Stomach (tissue), 9 donors: ENCODE measurements around the gene EVC. TPM values are rescaled to one million over a fixed set of nuclear protein-coding genes. Genes with fewer than 3 reads are reported as not detected.

ENCODE experiments used
- DNase-seq, 2 donors: peaks; one replicate each; pipeline versions ENCODE4 v3.0.0 to v3.0.0-alpha.2; 2013 to 2019
- H3K27ac ChIP-seq, 5 donors: fragments of 200-600 bp in 4 of 5; sonication (generic) in 4 of 5; one replicate each; pipeline ENCODE4 v1.5.1; 2013 to 2019; ENCODE audit warnings: mild to moderate bottlenecking in 1 of 5, moderate library complexity in 1 of 5
- H3K27me3 ChIP-seq, 3 donors: fragments of 200-600 bp; sonication (generic); one replicate each; pipeline ENCODE4 v1.5.1; 2017 to 2019; ENCODE audit warnings: mixed run types in 1 of 3
- H3K36me3 ChIP-seq, 4 donors: fragments of 200-600 bp; sonication (generic); 1 replicate in 3 of 4; 2 replicates in 1 of 4; pipeline ENCODE4 v1.5.1; 2016 to 2019
- H3K4me1 ChIP-seq, 4 donors: fragments of 200-600 bp; sonication (generic); one replicate each; pipeline ENCODE4 v1.5.1; 2016 to 2019
- H3K4me3 ChIP-seq, 4 donors: fragments of 200-600 bp; sonication (generic) in 3 of 4; one replicate each; pipeline ENCODE4 v1.5.1; 2016 to 2019; ENCODE audit warnings: mild to moderate bottlenecking in 1 of 4
- H3K9me3 ChIP-seq, 4 donors: fragments of 200-600 bp; sonication (generic); one replicate each; pipeline ENCODE4 v1.5.1; 2016 to 2019
- CTCF ChIP-seq, 7 experiments: fragments of 450-650 bp in 4 of 7; fragments of 200-600 bp in 3 of 7; sonication (generic) in 3 of 7; IDR thresholded peaks; one replicate each; pipeline ENCODE4 v1.5.1; 2016 to 2019; ENCODE audit warnings: antibody characterized with exemption in 7 of 7, control low read depth in 2 of 7, mild to moderate bottlenecking in 1 of 7
- EP300 ChIP-seq: sonication (generic); formaldehyde crosslinking; IDR thresholded peaks from one replicate; pipeline ENCODE4 v1.6.1; 2017; ENCODE audit warnings: antibody characterized with exemption
- POLR2A ChIP-seq, 4 donors: fragments of 450-650 bp; IDR thresholded peaks; one replicate each; pipeline ENCODE4 v1.6.1; 2016; ENCODE audit warnings: antibody characterized with exemption in 4 of 4, control low read depth in 2 of 4, mild to moderate bottlenecking in 1 of 4, moderate library complexity in 1 of 4
- POLR2AphosphoS5 ChIP-seq, 3 donors: sonication (generic); formaldehyde crosslinking; IDR thresholded peaks; one replicate each; pipeline ENCODE4 v1.6.1; 2016; ENCODE audit warnings: antibody characterized with exemption in 3 of 3
- WGBS, 5 donors: extraction: QIAGEN DNeasy Blood & Tissue Kit in 3 of 5; methylation state at CpG; one replicate each; pipeline versions ENCODE4 v1.1.5 to v1.1.7; 2013 to 2018; 5-methylcytosine and 5-hydroxymethylcytosine counted together
- intact Hi-C: fragments of 100-400 bp; cut with DNase I; formaldehyde crosslinking; loops from one replicate; pipeline ENCODE4 v1.15.1; 2023; ENCODE audit warnings: low total_unique reads
- polyA plus RNA-seq, 3 donors: library from polyadenylated mRNA; stranded (reverse); fragments of 200-250 nt; gene quantifications; one replicate each; pipeline ENCODE4 v1.2.3, GENCODE V29; 2013
- total RNA-seq, 5 donors: library from RNA; depleted of rRNA; stranded (reverse); fragments of >200 nt; gene quantifications; one replicate each; pipeline versions ENCODE4 v1.1.0 to v1.2.3, GENCODE V29; 2014 to 2016
- donor health status: healthy with polysubstance abuse.
- donor health status: Bipolar disorder and iron deficiency.
- donor health status: healthy.

The EVC gene
- total and polyA plus RNA-seq, 8 donors: 1.5 to 346 (median 12.5) TPM

DNA sequence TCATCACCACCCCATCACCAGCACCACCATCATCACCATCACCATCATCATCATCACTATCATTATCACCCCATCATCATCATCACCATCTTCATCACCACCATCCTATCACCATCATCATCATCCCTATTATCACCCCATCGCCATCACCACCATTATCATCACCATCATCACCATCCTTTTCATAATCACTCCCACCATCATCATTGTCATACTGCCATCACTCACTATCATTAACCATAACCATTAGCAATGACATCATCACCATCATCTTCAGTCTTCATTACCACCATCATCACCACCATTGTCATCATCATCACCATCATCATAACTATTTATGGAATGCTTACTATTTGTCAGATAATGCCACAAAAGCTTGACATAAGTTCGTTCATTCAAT, 146.2 kb downstream of the EVC start:
- no peak for TF ChIP-seq POLR2A (IDR thresholded peaks at IDR 0.05)
- no peak for TF ChIP-seq POLR2AphosphoS5 (IDR thresholded peaks at IDR 0.05)
- no peak for TF ChIP-seq CTCF (IDR thresholded peaks at IDR 0.05)
- no peak for TF ChIP-seq EP300
- H3K4me1 ChIP-seq: no peaks in the 10 kb centered on the region
- no peaks in the 10 kb centered on the region for H3K9me3 ChIP-seq
- no peak overlapping the region for H3K27ac ChIP-seq
- no peak overlapping the region for H3K4me3 ChIP-seq
- H3K27me3 ChIP-seq: peaks cover 0 to 24% (median 0%) of the 10 kb centered on the region in 3 donors
- intact Hi-C loops: no loop called here
- WGBS, 5 donors: 75 to 83% (median 77%) methylated on average over 2 of the region's 2 CpGs
- DNase-seq: no peak
- no peaks in the 10 kb centered on the region for H3K36me3 ChIP-seq

- no peak for DNase-seq
- WGBS, 5 donors: 84 to 90% (median 86%) methylated on average over 16 of the region's 16 CpGs
- intact Hi-C loops: no loop called here
- no peaks in the 10 kb centered on the region for H3K4me1 ChIP-seq
- H3K27me3 ChIP-seq: peaks cover 0 to 28% (median 0%) of the 10 kb centered on the region in 3 donors
- no peaks in the 10 kb centered on the region for H3K9me3 ChIP-seq
- no peaks in the 10 kb centered on the region for H3K36me3 ChIP-seq
- no peak overlapping the region for H3K27ac ChIP-seq
- H3K4me3 ChIP-seq: no peak overlapping the region
- TF ChIP-seq POLR2A (IDR thresholded peaks at IDR 0.05): no peak
- TF ChIP-seq CTCF (IDR thresholded peaks at IDR 0.05): no peak
- no peak for TF ChIP-seq EP300
- TF ChIP-seq POLR2AphosphoS5 (IDR thresholded peaks at IDR 0.05): no peak
Measured at GRCh38 chr4:5858020-5858769, 147.2 kb downstream of the EVC start.

DNA sequence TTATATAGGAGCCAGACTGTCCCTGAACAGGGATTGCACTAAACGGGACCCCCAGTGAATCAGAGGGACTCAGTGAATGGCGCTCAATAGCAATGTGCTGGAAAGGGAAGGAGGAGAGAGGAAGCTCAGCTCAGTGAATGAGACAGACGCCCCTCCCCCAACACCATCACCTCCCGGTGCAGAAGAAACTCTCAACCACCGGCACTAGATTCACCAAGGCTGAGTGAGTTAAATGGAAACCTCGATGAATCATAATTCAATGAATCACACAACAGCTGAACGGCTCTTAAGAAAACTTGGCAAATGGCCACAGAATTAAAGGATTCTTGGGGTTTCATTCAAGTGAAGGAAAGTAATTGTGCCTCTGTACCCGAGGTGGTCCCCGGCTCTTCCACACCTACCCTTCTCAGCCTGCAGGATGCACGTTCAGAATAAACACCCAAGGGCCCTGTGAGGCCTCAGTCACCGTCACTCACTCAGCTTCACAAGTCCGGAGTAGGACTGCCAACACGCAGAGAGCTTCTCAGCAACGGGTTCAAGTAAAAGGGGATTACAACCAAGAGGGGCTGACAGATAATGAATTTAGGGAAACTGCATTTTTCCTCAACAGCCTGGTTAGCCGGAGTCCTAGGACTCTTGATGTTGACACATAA, 152.6 kb downstream of the EVC start:
- peak in 1 of 2 donors; percentile 20 for DNase-seq
- WGBS, 5 donors: 43 to 55% (median 51%) methylated on average over 15 of the region's 15 CpGs
- H3K27ac ChIP-seq: no peak overlapping the region
- no peak for TF ChIP-seq POLR2AphosphoS5 (IDR thresholded peaks at IDR 0.05)
- no peak for TF ChIP-seq EP300
- no peak for TF ChIP-seq CTCF (IDR thresholded peaks at IDR 0.05)
- no peak for TF ChIP-seq POLR2A (IDR thresholded peaks at IDR 0.05)
- H3K27me3 ChIP-seq: peaks cover 0 to 40% (median 0%) of the 10 kb centered on the region in 3 donors
- intact Hi-C loops: no loop called here
- H3K9me3 ChIP-seq: no peaks in the 10 kb centered on the region
- no peak overlapping the region for H3K4me3 ChIP-seq
- H3K36me3 ChIP-seq: no peaks in the 10 kb centered on the region
- no peaks in the 10 kb centered on the region for H3K4me1 ChIP-seq

Other genes with a start within 250 kb of the EVC start
- gene EVC2, start 2.6 kb upstream of the EVC start, total RNA-seq: 10 to 100 TPM in 3 of 5 donors, 1 to 10 TPM in 2; 3.9 to 11.7 (median 10.3) TPM
- 1 to 10 TPM in 2 of 3 donors, under 1 TPM in 1; 0.76 to 1.4 (median 1.1) TPM for gene EVC2, start 2.6 kb upstream of the EVC start, polyA plus RNA-seq
- 10 to 100 TPM in 1 of 5 donors, 1 to 10 TPM in 3, not detected in 1; 1.2 to 21.4 (median 5.2) TPM for gene CRMP1, start 181.9 kb downstream of the EVC start, total RNA-seq
- gene CRMP1, start 181.9 kb downstream of the EVC start, polyA plus RNA-seq: 1 to 10 TPM; 1.4 to 2.1 (median 1.9) TPM